GM04504 (cell line): ENCODE data around the gene IKZF2.
A peak's percentile ranks its signal among the peaks of the same experiment; 100 is the strongest.

Source experiments
- DNase-seq: peaks from one replicate; pipeline ENCODE4 v3.0.0-alpha.2; 2012; ENCODE audit warnings: low read depth

Gene IKZF2

DNA sequence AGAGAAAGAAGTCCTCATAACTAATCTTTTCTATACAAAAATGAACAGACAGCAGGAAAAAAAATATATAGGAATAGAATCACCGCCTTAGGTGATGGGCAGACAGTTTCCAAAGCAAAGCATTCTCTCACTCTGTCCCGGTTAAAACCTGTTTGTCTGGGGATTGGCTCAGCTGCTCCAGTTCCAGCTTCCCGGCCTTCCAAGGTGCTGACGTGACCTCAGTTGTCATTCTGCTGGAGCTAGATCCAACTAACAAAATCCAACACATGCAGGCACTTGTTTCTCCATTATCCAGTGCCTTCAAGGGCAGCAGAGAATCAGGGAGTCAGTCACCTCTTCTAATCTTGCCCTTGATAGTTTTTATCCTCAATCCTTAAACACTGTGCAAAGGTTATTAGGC, 52.8 kb downstream of the IKZF2 start:
- DNase-seq = no peak

DNA sequence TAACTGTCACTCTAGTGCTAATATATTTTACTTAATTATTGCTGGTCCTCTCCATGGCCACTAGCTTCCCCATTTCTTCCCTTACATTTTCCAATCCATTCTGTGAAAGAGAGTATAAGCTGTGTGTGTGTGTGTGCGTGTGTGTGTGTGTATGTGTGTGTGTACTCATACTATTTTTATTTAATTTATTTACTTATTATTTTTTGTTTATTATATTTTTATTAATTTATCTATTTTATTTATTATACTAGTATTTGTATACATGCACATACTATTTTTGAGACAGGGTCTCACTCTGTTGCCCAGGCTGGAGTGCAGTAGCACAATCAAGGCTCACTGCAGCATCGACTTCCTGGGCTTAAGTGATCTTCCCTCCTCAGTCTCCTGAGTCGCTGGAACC, 59.6 kb downstream of the IKZF2 start:
- DNase-seq = no peak

DNA sequence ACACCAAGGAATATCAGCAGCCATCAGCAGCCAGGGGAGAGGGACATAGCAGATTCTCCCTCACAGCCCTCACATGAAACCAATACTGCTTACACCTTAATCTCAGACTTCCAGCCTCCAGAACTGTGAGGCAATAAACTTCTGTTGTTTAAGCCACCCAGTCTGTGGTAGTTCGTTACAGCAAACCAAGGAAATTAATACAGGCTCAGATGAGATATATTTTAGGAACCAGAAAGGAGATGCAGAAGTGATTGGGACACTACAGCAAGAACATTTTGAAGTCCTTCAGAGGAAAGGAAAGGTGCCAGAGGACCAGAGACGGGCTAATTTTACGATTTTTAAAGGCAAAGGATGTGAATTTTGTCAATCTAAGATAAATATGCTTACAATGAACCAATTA, 60.6 kb downstream of the IKZF2 start:
- DNase-seq = no peak

DNA sequence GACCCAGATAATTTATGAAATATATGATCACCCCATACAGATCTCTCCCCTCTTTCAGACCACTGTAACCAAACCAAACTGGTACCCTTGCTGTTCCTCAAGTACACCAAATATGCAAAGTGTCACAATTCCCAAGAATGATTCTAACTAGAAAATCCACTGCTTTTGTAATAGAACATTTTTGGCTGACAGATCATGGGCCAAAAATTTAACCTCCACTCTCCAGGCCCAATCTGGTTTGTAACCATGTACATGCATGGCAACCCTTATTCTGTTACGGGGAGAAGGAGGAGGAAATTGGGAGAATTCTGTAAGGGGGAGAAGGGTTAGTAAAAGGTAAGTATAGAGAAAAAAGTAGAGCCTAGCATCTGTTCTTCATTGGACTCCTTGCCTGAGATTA, 62.0 kb downstream of the IKZF2 start:
- no peak for DNase-seq

DNA sequence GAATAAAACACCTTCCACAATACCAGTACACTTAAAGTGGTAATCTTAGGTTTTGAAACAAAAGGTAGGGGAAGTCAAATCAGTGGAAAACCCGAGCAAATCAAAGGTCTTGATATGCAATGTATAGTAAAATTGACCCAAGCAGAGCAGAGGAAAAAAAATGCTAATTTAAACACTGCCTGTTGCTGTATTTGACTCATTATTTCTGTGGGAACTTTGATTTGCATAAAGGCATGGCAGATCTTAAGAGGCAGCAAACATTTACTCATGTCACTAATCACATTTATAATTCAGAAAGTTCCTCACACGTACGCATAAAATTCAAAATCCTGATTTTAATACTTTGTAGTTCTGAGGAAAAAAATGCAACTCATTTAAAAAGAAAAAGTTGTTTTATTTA, 64.4 kb downstream of the IKZF2 start:
- DNase-seq = no peak

DNA sequence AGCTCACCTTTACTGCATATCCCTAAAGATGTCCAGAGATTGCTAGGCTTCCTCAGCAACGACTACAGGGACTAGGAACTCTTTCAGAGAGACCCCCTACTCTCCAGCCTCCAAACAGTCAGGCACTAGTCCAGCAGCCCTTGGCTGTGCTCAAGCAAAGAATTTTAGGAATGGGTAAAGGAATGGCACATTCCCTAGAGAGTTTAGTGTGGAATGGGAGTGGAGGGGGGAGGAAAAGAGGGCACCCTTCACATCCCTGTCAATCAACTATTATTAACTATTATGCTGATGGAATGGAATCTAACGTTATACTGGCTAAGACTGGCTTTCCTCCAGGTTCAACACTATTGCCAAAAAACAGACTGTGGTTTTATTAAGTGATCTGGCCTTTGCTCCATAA, 64.8 kb downstream of the IKZF2 start:
- DNase-seq = no peak

DNA sequence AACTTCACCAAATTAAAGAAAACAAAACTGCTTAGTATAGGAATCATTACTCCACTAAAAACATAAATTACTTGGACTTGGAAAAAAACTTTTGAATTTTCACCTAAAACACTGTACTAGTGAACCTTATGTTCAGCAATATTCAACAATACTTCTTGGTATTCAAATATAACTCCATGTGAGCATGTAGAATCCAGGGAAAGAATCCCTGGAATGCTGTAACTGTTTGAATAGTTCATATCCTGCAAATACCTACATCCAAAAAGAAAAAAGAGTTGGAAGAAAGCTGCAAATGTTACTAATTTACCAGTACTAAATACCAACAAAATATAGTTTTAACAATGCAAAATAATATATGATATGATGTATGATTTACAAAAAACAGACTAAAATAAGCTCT, 65.4 kb downstream of the IKZF2 start:
- DNase-seq = no peak

DNA sequence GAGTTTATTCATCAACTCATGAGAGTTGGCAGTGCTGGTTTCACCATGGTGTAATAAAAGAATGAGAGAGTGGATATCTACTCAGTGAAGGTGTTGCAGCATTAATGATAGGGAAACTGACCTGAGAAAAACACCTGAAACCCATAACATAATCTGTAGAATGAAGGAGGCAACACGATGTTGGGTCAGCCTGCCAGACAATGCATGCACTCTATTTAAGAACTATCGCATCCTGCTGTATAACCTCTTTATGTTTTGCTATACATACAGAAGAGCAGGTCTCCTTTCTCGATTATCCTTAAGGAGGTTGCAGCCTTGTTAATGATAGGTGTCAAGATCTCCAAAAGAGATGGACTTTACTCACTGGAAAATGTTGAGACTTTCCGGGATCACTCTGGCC, 65.9 kb downstream of the IKZF2 start:
- no peak for DNase-seq

DNA sequence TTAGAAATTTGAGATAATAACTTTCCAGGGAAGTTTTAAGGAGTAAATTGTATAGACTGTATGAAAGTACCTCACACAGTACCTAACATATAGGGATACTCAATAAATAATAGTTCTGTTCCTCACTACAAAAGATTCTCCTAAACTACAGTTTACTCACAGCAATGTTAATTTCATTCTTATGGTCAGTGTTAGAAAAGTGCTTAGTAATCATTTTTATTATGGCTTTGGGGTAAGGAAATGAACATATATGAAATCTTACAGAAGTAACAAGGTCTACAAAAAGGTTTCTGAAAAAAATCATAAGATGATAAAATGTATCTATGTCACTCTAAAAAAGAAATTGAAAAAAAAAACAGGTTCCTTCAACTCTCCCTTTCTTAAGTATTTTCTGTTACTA, 67.2 kb downstream of the IKZF2 start:
- DNase-seq = no peak

DNA sequence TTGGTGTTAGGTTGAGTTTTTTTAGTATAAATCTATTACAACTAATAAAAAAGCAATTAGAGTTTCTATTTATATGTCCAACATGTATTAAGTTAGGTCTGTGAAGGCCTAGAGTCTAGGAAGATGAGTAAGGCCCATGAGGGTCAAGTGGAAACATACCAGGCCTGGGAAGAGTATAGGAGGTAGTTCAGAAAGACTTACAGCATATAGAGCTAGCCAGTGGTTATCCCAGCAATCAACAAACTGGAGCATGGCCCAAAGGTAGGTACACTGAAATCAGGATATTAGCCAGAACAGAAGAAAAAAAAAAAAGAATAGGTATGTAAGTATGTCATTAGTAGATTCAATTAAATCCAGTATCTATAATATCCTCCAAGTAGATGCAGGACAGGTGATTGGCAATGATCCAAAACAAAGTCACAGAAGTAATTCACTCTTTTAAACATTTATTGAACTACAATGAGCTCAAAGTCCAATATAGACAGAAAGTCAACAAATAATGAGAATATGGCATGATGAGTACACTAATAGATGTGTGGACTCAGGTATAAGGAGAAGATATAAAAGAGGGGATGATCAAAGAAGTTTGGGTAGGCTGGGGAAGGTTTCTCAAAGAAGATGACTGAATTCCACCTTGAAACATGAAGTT, 70.3 kb downstream of the IKZF2 start:
- no peak for DNase-seq

DNA sequence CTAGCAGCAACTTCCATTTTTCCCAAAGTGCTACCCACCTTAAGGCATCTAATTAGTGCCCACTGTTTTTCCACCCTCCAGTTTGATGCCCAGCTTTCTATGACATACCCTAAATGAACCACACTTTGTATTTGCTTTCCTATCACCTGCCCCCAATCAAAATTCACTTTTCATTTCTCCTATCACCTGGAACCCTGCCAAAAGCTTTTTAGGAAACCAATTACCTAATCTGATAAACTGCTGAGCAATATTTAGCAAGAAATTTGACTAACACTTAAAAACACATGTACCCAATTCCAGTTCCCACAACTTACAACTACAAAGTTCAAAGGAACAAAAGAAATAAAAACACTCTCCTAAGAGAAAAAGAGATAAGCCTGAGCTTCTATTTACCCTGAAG, 71.7 kb downstream of the IKZF2 start:
- DNase-seq = no peak

DNA sequence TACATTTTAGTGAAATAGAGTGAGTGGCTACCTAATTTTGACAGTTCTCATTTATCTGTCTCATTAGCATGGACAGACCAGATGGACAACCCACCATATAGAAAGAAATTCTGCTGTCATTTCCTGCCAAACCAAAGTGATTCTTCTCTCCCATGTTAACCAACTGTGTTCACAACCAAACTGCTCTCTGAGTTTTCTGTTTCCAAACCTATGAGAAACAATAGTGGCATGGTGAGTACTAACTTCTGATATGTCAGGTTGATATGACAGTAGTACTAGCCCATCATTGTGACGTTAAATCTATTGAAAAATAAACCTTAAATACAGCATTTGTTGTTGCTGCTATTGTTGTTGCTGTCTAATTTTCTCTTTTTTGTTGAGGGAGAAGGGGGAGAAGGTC, 72.7 kb downstream of the IKZF2 start:
- DNase-seq = no peak

DNA sequence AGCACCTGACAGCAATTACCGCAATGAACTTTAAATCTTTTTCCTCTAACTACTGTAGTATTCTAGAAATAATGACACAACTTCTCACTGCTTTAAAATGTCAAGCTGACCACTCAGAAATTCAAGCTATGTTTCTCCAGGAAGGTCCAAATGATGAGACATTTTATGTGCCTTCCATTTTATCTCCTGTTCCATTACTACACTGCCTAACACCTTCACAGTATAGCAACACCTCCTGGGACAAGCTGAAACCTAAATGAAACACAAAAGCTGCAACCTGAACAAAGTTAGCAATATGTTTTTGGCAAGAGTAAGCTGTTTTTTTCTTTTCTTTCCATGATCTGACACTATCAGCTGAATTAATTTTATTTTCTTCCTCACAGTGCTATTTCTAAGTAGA, 81.9 kb downstream of the IKZF2 start:
- peak; percentile 15 for DNase-seq

DNA sequence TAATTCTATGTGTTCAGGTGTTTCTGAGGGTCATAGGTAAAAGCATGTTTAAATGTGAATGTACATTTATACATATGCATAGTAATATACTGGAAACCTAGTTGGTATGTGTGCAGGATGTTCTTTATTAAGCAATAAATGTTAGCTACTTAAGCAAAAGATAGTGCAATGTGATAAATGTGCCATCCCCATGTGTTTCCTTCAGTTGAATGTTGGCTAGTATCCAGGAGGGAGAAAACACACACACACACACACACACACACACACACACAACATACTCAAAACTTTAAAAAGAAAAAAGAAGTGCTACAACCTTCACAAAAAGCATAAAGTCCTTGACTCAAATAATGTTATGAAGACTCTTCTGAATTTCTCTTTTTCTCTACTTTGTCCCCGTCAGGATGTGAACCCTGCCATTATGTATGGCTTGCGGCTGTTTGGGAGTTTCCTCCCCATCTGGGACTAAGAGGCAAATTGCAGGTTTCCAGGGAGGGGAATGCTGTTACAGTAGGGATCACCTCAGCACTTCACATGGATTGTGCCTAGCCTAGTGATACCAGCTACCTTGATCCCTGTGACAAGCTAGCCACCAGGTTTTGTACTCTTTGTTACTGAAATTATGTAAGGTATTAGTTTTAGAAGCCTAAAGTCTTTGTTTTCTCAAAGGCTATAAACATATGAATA, 82.6 kb downstream of the IKZF2 start:
- no peak for DNase-seq

DNA sequence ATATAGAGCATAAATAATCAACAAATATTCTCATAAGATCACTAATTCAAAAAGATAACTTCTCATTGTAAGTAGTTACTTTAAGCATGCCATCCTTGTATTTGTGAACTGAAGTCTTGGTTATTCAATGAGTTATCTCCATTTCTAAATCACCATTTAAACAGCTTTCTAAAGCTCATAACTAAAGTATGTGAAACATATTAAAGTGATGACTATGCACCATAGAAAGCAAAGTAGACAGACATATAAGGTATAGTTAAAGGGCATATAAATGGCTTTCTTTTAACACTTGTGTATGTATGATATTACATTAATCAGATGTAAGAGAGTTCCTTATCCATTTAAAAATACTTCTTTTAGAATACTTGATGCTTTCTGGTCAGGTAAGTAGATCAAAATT, 83.5 kb downstream of the IKZF2 start:
- no peak for DNase-seq

DNA sequence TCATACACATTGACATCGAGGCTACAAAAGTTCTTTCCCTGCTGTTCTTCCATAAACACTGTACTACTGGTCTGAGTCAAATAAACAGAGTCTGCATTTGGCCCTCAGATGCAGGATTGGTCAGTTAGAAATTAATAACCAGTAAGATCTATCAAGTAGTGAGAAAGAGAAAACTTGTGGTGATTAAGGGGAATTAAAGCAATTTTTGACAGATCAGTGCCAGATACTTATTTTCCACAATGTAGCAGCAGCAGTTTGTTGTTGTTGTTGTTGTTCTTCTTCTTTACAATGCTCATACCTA, 85.0 kb downstream of the IKZF2 start:
- no peak for DNase-seq

DNA sequence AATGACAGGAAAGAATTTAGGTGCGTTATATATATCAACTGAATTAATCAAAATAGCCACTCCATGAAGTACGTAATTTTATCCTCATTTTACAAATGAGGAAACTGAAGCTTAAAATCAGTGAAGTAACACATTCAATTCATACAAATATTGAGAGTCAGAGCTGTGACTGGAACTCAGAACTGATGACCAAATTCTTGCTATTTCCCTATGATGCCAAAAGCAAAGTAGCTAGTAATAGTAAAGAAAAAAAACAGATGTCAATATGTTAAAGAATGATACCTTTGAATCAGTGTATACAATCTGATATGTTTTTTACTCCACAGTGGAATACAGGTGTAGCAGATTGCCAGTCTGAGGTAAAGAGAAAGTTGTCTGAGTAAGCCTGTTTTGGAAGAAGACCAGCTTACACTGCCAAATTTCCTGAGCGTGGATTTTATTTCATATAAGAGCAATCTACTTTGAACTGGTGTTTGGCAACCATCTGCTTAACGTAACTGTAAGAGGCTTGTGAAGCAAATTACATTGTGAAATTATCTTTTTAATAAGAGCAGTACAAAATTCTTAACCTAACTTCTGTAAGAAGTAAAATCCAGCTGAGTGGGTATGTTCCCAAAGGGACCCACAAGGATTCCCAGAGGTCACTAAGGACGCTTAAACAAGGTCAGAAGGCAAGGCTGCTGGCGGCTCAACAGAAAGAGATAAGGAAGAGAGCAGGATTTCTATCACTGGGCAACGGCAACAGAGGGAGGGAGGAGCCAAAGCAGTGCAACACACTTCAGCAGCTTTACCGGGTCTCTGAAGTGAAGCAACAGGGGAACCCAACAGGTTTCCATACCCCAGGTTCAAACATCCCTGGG, 85.6 kb downstream of the IKZF2 start:
- DNase-seq = no peak

DNA sequence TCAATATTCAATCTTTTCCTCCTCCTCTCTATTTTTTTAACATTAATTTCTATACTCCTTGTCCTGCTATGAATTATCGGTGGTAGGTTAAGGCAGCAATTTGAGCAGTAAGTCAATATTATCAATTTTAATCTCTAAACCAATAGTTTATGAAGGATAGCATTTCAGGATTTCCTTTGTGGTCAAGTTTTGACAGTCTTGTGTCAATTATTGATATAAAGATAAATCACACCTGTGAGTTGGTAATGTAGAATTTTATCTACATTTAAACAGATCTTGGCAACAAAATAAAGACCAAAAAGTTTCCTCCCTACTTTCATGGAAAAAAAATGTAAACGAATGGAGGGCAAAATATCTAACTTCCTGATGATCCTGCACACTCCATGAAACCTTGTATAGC, 87.3 kb downstream of the IKZF2 start:
- no peak for DNase-seq

DNA sequence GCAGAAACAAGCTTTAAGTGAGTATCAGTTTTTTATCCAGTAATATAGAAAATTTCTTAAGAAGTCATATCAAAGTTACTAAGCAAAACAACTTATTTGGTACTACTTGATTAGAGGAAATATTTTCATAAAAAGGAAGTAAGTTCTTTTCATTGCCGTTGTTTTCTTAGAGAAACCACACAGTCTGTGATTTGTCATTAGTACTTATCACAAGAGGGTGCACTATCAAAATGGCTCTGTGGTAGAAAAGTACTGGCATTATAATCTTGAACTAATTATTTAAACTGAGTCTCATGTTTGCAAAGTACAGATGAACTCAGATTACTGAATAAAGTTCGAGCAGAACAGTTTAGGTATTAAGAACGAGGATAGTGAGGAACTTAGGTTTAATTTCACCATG, 93.4 kb downstream of the IKZF2 start:
- no peak for DNase-seq

DNA sequence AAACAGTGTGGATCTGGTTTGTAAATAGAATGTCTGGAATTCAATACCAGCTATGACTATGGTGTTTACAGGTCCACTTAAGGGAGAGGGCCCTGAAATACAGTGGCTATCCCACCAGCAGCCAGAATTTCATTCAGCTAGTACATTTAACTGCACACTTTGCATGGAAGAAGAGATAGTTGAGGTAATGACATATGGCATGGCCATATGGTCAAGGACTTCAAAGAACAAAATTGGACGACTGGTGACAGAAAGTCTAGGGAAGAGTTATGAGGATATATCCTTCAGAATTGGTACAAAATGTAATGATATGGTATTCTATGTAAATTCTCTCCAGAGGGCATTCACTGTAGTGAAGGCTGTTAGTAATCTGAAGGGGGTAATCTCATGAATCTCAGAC, 105.0 kb downstream of the IKZF2 start:
- DNase-seq = no peak

DNA sequence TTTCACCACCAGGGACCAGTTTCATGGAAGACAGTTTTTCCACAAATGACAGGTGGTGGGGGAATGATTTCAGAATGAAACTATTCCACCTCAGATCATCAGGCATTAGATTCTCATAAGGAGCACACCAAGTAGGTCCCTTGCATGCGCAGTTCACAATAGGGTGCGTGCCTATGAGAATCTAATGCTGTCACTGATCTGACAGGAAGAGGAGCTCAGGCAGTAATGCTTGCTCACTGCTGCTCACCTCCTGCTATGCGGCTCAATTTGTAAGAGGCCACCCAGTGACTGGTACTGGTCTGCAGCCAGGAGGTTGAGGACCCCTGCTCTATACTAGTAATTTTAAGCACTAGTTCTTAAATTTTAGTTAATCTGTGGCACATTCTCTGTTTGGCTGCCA, 107.8 kb downstream of the IKZF2 start:
- no peak for DNase-seq

DNA sequence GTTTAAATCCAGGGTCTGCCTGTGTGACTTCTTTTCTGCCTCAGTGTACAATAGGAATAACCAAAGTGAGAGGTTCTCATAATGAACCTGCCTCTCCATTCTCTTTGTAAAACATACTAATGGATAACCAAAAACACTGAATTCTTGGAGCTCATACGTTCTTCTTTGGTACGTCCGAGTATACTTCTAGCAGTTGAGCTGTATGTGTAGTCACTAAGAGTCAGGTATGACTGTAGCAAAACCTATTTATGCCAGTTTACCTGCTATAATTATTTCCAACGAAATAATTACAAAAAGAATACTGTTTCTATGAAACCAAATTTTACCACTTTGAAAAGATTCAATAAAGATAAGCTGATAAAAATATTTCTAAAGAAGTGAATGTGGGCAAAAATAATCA, 109.2 kb downstream of the IKZF2 start:
- no peak for DNase-seq

DNA sequence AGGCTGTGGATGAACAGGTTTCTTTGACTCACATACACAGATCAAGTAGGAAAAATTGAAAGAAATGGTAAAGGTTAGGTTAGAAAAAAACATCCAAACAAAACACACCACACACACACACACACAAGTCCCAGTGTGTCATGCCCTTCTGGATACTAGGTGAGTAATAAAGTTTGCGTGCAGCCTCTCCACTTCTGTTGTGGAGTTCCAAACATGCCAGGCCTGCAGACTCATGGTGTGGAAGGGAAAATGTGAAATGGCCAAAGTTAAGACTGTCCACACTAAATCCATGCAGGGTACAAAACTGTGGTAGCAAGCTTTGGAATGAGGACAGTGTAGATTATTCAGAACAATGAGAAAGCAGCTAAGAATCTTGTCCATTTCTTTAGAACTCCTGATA, 114.6 kb downstream of the IKZF2 start:
- peak; percentile 28 for DNase-seq

DNA sequence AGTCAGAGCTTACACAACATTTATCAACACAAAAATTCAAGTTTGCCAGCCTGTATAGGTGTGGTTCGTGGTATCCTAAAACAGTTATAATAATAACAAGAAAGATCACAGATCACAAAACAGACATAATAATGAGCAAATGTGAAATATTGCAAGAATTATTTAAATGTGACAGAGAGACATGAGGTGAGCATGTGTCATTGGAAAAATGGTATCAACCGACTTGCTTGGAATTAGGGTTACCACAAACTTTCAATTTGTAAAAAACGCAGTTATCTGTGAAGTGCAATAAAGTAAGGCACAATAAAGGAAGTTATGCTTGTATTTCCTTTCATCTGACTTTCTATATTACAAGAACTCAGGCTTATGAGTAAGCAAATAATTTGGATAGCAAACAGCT, 116.8 kb downstream of the IKZF2 start:
- no peak for DNase-seq
